Osteoblast (primary cell): ENCODE measurements around the gene C1orf226. TPM values are rescaled to one million over a fixed set of nuclear protein-coding genes. Genes with fewer than 3 reads are reported as not detected.

Experiments used
- DNase-seq: peaks from one replicate; pipeline ENCODE4 v3.0.0; 2011; ENCODE audit warnings: low spot score, mixed read lengths; ENCODE audit not compliant: insufficient read length; ENCODE audit errors: missing footprints
- H2AFZ ChIP-seq: 2 replicates; pipeline ENCODE4 v1.6.0; 2011; ENCODE audit warnings: mild to moderate bottlenecking, low read length
- H3K27ac ChIP-seq: 2 replicates; pipeline ENCODE4 v1.5.1; 2011; ENCODE audit warnings: mild to moderate bottlenecking, low read depth, low read length, moderate library complexity
- H3K27me3 ChIP-seq: 2 replicates; pipeline ENCODE4 v1.6.0; 2012; ENCODE audit warnings: mild to moderate bottlenecking, control low read depth, inconsistent platforms, low read length, moderate library complexity; ENCODE audit not compliant: insufficient read depth
- H3K36me3 ChIP-seq: 2 replicates; pipeline ENCODE4 v1.5.1; 2011; ENCODE audit warnings: mild to moderate bottlenecking, low read length, control low read depth, moderate library complexity; ENCODE audit not compliant: insufficient read depth
- H3K4me1 ChIP-seq: 2 replicates; pipeline ENCODE4 v1.5.1; 2011; ENCODE audit warnings: mild to moderate bottlenecking, low read length, control low read depth, moderate library complexity; ENCODE audit not compliant: insufficient read depth
- H3K4me2 ChIP-seq: 2 replicates; pipeline ENCODE4 v1.6.0; 2011; ENCODE audit warnings: mild to moderate bottlenecking, low read length; ENCODE audit not compliant: insufficient read depth
- H3K4me3 ChIP-seq: fragments of 200-600 bp; sonication (generic); 3 replicates; pipeline ENCODE4 v1.5.1; 2012; ENCODE audit warnings: mild to moderate bottlenecking, low read length, inconsistent platforms; ENCODE audit not compliant: insufficient read depth
- H3K79me2 ChIP-seq: 2 replicates; pipeline ENCODE4 v1.6.0; 2012; ENCODE audit warnings: mild to moderate bottlenecking, low read length, control low read depth, inconsistent platforms; ENCODE audit not compliant: insufficient read depth
- H3K9me3 ChIP-seq: 2 replicates; pipeline ENCODE4 v1.5.1; 2011; ENCODE audit warnings: low read depth, low read length, control low read depth
- H4K20me1 ChIP-seq: 2 replicates; pipeline ENCODE4 v1.6.0; 2012; ENCODE audit warnings: mild to moderate bottlenecking, low read length, control low read depth; ENCODE audit not compliant: insufficient read depth
- total RNA-seq: library from RNA; depleted of rRNA; stranded (reverse); fragments of >200 nt; gene quantifications from 2 replicates; pipeline ENCODE4 v1.2.3, GENCODE V29; 2012
- TF ChIP-seq, protein P1 (sequence below): IDR thresholded peaks from 2 replicates; pipeline ENCODE4 v1.5.1; 2011; ENCODE audit warnings: mild to moderate bottlenecking, low read depth, low read length, moderate library complexity; ENCODE audit errors: extremely low read depth

Gene C1orf226
- total RNA-seq, 1 donor: under 0.01 TPM

DNA sequence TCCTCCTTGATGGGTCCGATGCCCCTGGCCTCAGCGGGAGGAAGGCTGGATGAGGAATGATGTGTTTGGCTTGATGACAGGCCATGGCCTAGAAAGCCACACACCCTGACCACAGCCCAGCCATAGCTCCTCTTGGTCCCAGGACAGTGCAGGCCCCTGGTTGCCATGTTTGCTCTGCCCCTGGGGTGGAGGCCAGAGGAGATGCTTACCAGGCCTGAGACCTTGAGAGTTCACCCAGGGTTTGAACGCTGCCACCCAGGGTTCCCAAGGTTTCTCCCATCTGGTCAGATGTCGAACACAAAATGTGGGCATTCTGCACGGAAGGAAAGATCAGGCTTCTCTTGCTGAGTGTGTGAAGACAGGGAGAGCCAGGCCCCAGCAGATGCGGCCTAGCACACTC lies 2.6 kb downstream of the C1orf226 start:
- peaks cover 23% of the 10 kb centered on the region for H3K27me3 ChIP-seq
- no peaks in the 10 kb centered on the region for H3K79me2 ChIP-seq
- no peaks in the 10 kb centered on the region for H3K4me1 ChIP-seq
- no peak overlapping the region for H3K27ac ChIP-seq
- no peaks in the 10 kb centered on the region for H3K9me3 ChIP-seq
- H3K4me2 ChIP-seq: no peak overlapping the region
- TF ChIP-seq, protein P1, sequence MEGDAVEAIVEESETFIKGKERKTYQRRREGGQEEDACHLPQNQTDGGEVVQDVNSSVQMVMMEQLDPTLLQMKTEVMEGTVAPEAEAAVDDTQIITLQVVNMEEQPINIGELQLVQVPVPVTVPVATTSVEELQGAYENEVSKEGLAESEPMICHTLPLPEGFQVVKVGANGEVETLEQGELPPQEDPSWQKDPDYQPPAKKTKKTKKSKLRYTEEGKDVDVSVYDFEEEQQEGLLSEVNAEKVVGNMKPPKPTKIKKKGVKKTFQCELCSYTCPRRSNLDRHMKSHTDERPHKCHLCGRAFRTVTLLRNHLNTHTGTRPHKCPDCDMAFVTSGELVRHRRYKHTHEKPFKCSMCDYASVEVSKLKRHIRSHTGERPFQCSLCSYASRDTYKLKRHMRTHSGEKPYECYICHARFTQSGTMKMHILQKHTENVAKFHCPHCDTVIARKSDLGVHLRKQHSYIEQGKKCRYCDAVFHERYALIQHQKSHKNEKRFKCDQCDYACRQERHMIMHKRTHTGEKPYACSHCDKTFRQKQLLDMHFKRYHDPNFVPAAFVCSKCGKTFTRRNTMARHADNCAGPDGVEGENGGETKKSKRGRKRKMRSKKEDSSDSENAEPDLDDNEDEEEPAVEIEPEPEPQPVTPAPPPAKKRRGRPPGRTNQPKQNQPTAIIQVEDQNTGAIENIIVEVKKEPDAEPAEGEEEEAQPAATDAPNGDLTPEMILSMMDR: no peak
- H3K36me3 ChIP-seq: no peaks in the 10 kb centered on the region
- H4K20me1 ChIP-seq: no peaks in the 10 kb centered on the region
- no peak overlapping the region for H2AFZ ChIP-seq
- no peak overlapping the region for H3K4me3 ChIP-seq
- DNase-seq: no peak

DNA sequence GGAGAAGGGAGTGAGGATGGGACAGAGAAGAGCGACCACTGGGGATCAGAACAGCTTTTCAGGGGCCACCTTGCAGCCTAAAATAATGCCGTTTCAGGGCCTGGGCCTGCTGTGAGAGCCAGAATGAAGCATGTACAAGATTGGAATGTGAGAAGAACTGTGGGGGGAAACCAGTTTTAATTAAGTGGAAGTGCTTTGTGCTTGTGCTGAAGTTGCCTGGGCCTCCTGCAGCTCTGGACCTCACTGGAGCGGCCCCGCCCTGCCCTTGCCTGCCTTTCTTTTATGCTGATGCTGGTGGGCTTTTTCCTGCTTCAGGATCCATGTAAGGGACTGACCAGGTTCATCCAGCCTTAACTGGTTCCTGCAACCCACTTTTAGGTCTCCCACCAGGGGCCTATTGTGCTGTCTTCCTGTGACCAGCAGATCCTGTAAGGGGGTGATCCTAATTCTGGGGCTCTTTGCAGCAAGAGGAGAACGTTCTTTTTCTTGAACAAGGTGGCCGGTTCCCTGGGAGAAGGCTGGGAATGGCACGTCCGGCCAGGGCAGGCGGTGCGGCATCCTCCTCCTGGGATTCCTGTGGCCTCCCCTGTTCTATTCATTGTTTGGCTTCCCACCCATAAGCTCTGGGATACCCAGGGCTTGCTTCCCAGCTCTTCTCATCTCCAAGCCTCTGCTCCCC lies 3.2 kb downstream of the C1orf226 start:
- H3K27me3 ChIP-seq: peaks cover 27% of the 10 kb centered on the region
- H3K4me1 ChIP-seq: no peaks in the 10 kb centered on the region
- no peaks in the 10 kb centered on the region for H4K20me1 ChIP-seq
- H3K36me3 ChIP-seq: no peaks in the 10 kb centered on the region
- no peak overlapping the region for H3K4me3 ChIP-seq
- TF ChIP-seq, protein P1: no peak
- no peaks in the 10 kb centered on the region for H3K79me2 ChIP-seq
- no peak overlapping the region for H2AFZ ChIP-seq
- H3K27ac ChIP-seq: no peak overlapping the region
- no peaks in the 10 kb centered on the region for H3K9me3 ChIP-seq
- DNase-seq: no peak
- H3K4me2 ChIP-seq: no peak overlapping the region

DNA sequence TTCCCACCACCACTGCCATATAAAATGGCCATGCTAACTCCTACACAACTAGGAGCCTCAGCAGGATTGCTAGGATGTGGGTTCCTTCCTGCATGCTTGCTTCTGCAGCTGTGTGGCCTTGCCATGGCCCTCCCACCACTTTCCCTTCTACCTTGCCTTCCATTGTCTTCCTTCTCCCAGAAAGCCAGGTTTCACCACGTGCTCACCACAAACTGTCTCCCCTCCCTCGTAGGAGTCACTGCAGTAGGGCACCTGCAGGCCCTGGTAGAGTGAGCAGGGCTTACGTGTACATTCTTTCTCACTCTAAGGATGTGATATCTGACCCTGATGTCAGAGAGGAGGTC lies 3.7 kb downstream of the C1orf226 start:
- Histone ChIP-seq H3K79me2 (no peaks in the 10 kb centered on the region), H2AFZ (no peak overlapping the region), H3K36me3 (no peaks in the 10 kb centered on the region), H4K20me1 (no peaks in the 10 kb centered on the region), H3K4me2 (no peak overlapping the region), H3K27me3 (peaks cover 28% of the 10 kb centered on the region), H3K4me1 (no peaks in the 10 kb centered on the region), H3K9me3 (no peaks in the 10 kb centered on the region), H3K27ac (no peak overlapping the region), H3K4me3 (no peak overlapping the region)
- DNase-seq: no peak
- TF ChIP-seq, protein P1: no peak

DNA sequence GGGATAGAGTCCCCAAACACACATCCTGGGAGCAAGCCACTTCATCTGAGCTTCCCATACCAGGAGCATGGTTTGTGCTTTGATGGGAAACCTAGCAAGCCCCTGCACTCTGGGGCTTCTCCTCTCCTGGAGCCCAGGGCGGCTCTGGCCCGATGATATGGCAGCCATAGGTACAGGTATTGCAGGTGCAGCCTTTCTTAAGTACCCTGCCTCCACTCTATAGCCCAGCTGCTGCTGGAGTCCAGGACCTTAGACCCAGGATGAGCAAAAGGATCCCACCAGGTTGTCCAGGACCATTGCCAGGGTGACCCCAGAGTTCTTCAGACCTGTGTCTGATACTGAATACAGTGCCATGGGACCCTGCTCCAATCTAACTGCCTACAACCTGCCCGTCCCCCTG lies 4.2 kb downstream of the C1orf226 start:
- Histone ChIP-seq H3K4me2 (no peak overlapping the region), H3K9me3 (no peaks in the 10 kb centered on the region), H3K4me1 (no peaks in the 10 kb centered on the region), H2AFZ (no peak overlapping the region), H3K36me3 (no peaks in the 10 kb centered on the region), H3K4me3 (no peak overlapping the region), H3K27ac (no peak overlapping the region), H4K20me1 (no peaks in the 10 kb centered on the region), H3K79me2 (no peaks in the 10 kb centered on the region), H3K27me3 (peaks cover 30% of the 10 kb centered on the region)
- DNase-seq: no peak
- TF ChIP-seq, protein P1: no peak
